HL-60 (cell line): ENCODE results near the gene EFNA5.

Experiments
- GABPA ChIP-seq: IDR thresholded peaks from 2 replicates; pipeline ENCODE4 v1.6.1; 2012; ENCODE audit warnings: low read depth
- POLR2AphosphoS5 ChIP-seq: IDR thresholded peaks from 2 replicates; pipeline ENCODE4 v1.6.1; 2012; ENCODE audit warnings: low read depth
- TF ChIP-seq, protein P1 (sequence below): IDR thresholded peaks from one replicate; pipeline ENCODE4 v1.5.1; 2011; ENCODE audit warnings: low read length, control low read depth, inconsistent platforms; ENCODE audit not compliant: insufficient read depth
- TF ChIP-seq, protein P2 (sequence below): IDR thresholded peaks from 2 replicates; pipeline ENCODE4 v1.6.1; 2012; ENCODE audit warnings: low read depth; ENCODE audit not compliant: insufficient replicate concordance

DNA sequence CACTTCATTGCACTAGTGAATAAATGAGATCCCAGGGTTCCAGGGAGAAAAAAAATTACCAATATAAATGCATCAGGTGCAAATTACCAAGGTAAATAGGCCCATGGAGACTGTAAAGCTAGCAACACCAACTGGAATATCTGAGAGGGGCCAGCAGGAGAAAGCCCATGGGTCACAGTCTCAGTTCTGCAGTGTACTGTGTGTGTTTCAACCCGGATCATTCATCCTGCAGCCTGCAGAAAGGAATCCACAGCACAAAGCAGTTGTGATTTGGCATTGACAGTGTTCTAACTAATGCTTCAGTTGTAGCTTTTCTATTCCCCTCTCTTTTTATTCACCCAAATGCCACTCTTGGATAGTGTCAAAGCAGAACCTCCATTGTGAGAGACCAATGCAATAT, 171.0 kb downstream of the EFNA5 start:
- TF ChIP-seq GABPA (no peak), POLR2AphosphoS5 (no peak)
- TF ChIP-seq, protein P1, sequence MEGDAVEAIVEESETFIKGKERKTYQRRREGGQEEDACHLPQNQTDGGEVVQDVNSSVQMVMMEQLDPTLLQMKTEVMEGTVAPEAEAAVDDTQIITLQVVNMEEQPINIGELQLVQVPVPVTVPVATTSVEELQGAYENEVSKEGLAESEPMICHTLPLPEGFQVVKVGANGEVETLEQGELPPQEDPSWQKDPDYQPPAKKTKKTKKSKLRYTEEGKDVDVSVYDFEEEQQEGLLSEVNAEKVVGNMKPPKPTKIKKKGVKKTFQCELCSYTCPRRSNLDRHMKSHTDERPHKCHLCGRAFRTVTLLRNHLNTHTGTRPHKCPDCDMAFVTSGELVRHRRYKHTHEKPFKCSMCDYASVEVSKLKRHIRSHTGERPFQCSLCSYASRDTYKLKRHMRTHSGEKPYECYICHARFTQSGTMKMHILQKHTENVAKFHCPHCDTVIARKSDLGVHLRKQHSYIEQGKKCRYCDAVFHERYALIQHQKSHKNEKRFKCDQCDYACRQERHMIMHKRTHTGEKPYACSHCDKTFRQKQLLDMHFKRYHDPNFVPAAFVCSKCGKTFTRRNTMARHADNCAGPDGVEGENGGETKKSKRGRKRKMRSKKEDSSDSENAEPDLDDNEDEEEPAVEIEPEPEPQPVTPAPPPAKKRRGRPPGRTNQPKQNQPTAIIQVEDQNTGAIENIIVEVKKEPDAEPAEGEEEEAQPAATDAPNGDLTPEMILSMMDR, result no peak
- TF ChIP-seq, protein P2, sequence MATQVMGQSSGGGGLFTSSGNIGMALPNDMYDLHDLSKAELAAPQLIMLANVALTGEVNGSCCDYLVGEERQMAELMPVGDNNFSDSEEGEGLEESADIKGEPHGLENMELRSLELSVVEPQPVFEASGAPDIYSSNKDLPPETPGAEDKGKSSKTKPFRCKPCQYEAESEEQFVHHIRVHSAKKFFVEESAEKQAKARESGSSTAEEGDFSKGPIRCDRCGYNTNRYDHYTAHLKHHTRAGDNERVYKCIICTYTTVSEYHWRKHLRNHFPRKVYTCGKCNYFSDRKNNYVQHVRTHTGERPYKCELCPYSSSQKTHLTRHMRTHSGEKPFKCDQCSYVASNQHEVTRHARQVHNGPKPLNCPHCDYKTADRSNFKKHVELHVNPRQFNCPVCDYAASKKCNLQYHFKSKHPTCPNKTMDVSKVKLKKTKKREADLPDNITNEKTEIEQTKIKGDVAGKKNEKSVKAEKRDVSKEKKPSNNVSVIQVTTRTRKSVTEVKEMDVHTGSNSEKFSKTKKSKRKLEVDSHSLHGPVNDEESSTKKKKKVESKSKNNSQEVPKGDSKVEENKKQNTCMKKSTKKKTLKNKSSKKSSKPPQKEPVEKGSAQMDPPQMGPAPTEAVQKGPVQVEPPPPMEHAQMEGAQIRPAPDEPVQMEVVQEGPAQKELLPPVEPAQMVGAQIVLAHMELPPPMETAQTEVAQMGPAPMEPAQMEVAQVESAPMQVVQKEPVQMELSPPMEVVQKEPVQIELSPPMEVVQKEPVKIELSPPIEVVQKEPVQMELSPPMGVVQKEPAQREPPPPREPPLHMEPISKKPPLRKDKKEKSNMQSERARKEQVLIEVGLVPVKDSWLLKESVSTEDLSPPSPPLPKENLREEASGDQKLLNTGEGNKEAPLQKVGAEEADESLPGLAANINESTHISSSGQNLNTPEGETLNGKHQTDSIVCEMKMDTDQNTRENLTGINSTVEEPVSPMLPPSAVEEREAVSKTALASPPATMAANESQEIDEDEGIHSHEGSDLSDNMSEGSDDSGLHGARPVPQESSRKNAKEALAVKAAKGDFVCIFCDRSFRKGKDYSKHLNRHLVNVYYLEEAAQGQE, result no peak
